IMR-90 (cell line): ENCODE results near the gene CCDC43. TPM values are rescaled to one million over a fixed set of nuclear protein-coding genes. Genes with fewer than 3 reads are reported as not detected.

Source experiments
- ATAC-seq: fragments of 200-7000 bp; cut with Tn5 transposase; 2 replicates; pipeline ENCODE4 v1.9.1; 2020; ENCODE audit warnings: low read depth, mild to moderate bottlenecking, moderate library complexity
- BruUV-seq: library from RNA; stranded (reverse); fragments of 400-500 nt; replicated peaks from 2 replicates; lab custom pipeline; 2021; lab: Mats Ljungman, UMichigan
- CTCF ChIA-PET: fragments of 300-600 bp; formaldehyde crosslinking; extraction: SDS; loops from one replicate; lab custom pipeline; 2021; ENCODE audit warnings: antibody characterized with exemption; lab: Yijun Ruan, JAX
- POLR2A ChIA-PET: fragments of 300-600 bp; sonication (Branson Sonifier 250); formaldehyde crosslinking; loops from one replicate; lab custom pipeline; 2022; ENCODE audit warnings: antibody characterized with exemption; ENCODE audit not compliant: unreplicated experiment; lab: Charles Lee
- DNase-seq: peaks from one replicate; pipeline ENCODE4 v3.0.0; 2013
- H2AFZ ChIP-seq: replicated peaks from 2 replicates; pipeline ENCODE3; 2013; ENCODE audit warnings: low read length, mild to moderate bottlenecking; ENCODE audit not compliant: poor library complexity
- H2AK5ac ChIP-seq: 2 replicates; pipeline ENCODE4 v1.6.1; 2013; ENCODE audit warnings: low read depth, low read length, inconsistent platforms
- H2AK9ac ChIP-seq: replicated peaks from 2 replicates; pipeline ENCODE3; 2013; ENCODE audit warnings: mild to moderate bottlenecking, low read depth, low read length, moderate library complexity; ENCODE audit not compliant: poor library complexity
- H2BK120ac ChIP-seq: 2 replicates; pipeline ENCODE4 v1.6.1; 2013; ENCODE audit warnings: low read depth, low read length, inconsistent platforms
- H2BK15ac ChIP-seq: 3 replicates; pipeline ENCODE4 v1.6.1; 2013; ENCODE audit warnings: low read depth, low read length, inconsistent platforms
- H2BK20ac ChIP-seq: 2 replicates; pipeline ENCODE4 v1.6.1; 2013; ENCODE audit warnings: low read depth, mild to moderate bottlenecking, inconsistent platforms, low read length, moderate library complexity
- H2BK5ac ChIP-seq: 2 replicates; pipeline ENCODE4 v1.6.1; 2013; ENCODE audit warnings: mild to moderate bottlenecking, low read depth, low read length, inconsistent platforms; ENCODE audit not compliant: poor library complexity, severe bottlenecking
- H3K14ac ChIP-seq: replicated peaks from 2 replicates; pipeline ENCODE4 v1.6.1; 2013; ENCODE audit warnings: low read depth, low read length, inconsistent platforms
- H3K18ac ChIP-seq: 2 replicates; pipeline ENCODE4 v1.6.1; 2013; ENCODE audit warnings: low read depth, low read length, control low read depth
- H3K23ac ChIP-seq: 2 replicates; pipeline ENCODE4 v1.6.1; 2013; ENCODE audit warnings: low read depth, low read length, inconsistent platforms
- H3K27ac ChIP-seq: 2 replicates; pipeline ENCODE4 v1.5.1; 2013; ENCODE audit warnings: mild to moderate bottlenecking, control low read depth, low read length; ENCODE audit not compliant: insufficient read depth
- H3K27me3 ChIP-seq: 2 replicates; pipeline ENCODE4 v1.6.1; 2013; ENCODE audit warnings: low read length; ENCODE audit not compliant: control insufficient read depth, insufficient read depth
- H3K36me3 ChIP-seq: 2 replicates; pipeline ENCODE4 v1.6.1; 2013; ENCODE audit warnings: low read length, mixed read lengths; ENCODE audit not compliant: control insufficient read depth, insufficient read depth
- H3K4ac ChIP-seq: 2 replicates; pipeline ENCODE4 v1.6.1; 2013; ENCODE audit warnings: low read depth, low read length, inconsistent platforms
- H3K4me1 ChIP-seq: 2 replicates; pipeline ENCODE4 v1.6.1; 2013; ENCODE audit warnings: low read length, mixed read lengths; ENCODE audit not compliant: control insufficient read depth, insufficient read depth
- H3K4me2 ChIP-seq: 2 replicates; pipeline ENCODE4 v1.6.1; 2013; ENCODE audit warnings: low read depth, mild to moderate bottlenecking, control low read depth, low read length, moderate library complexity
- H3K4me3 ChIP-seq: 2 replicates; pipeline ENCODE4 v1.5.1; 2013; ENCODE audit warnings: low read depth, mild to moderate bottlenecking, control low read depth, low read length, moderate library complexity; ENCODE audit not compliant: insufficient read depth
- H3K56ac ChIP-seq: 2 replicates; pipeline ENCODE4 v1.6.1; 2013; ENCODE audit warnings: low read length, inconsistent platforms; ENCODE audit not compliant: insufficient read depth; ENCODE audit errors: extremely low read depth
- H3K79me1 ChIP-seq, 2 experiments: 2 replicates each; pipeline ENCODE4 v1.6.1; 2013; ENCODE audit warnings: low read length in 2 of 2, inconsistent platforms in 1 of 2, low read depth in 1 of 2
- H3K9ac ChIP-seq: 2 replicates; pipeline ENCODE4 v1.6.1; 2013; ENCODE audit warnings: low read depth, low read length, control low read depth
- H3K9me1 ChIP-seq: 2 replicates; pipeline ENCODE4 v1.6.1; 2013; ENCODE audit warnings: low read length, inconsistent platforms; ENCODE audit not compliant: insufficient read depth
- H3K9me3 ChIP-seq: 2 replicates; pipeline ENCODE4 v1.6.1; 2013; ENCODE audit warnings: low read length; ENCODE audit not compliant: control insufficient read depth, insufficient read depth
- H4K20me1 ChIP-seq: 2 replicates; pipeline ENCODE4 v1.6.1; 2013; ENCODE audit warnings: low read length, inconsistent platforms; ENCODE audit not compliant: insufficient read depth
- H4K5ac ChIP-seq: 2 replicates; pipeline ENCODE4 v1.6.1; 2013; ENCODE audit warnings: mild to moderate bottlenecking, low read depth, low read length, control low read depth
- H4K8ac ChIP-seq, 2 experiments: 2 replicates each; pipeline ENCODE4 v1.6.1; 2013; ENCODE audit warnings: low read depth in 2 of 2, low read length in 2 of 2, control low read depth in 1 of 2, inconsistent platforms in 1 of 2
- H4K91ac ChIP-seq: 2 replicates; pipeline ENCODE4 v1.6.1; 2013; ENCODE audit warnings: low read depth, low read length, inconsistent platforms; ENCODE audit not compliant: insufficient read depth
- POLR2A ChIP-seq: IDR thresholded peaks from 2 replicates; pipeline ENCODE4 v1.6.1; 2012; ENCODE audit warnings: mild to moderate bottlenecking, low read depth, low read length
- dilution Hi-C: fragments of 300-500 bp; cut with HindIII; formaldehyde crosslinking; loops from one replicate; pipeline ENCODE4 v1.14.3; 2018; ENCODE audit warnings: low sequenced_read_pairs; ENCODE audit not compliant: unreplicated experiment
- in situ Hi-C: fragments of 300-500 bp; cut with MboI; formaldehyde crosslinking; loops from 3 replicates; pipeline ENCODE4 v1.14.3; 2019; ENCODE audit warnings: low sequenced_read_pairs, inconsistent platforms, mixed read lengths
- intact Hi-C: fragments of 100-400 bp; cut with micrococcal nuclease; formaldehyde crosslinking; loops from 2 replicates; pipeline ENCODE4 v1.10.0; 2022
- polyA plus RNA-seq, 3 experiments: library from polyadenylated mRNA; depleted of rRNA; stranded (reverse); fragments of >200 nt; gene quantifications; 2 replicates each; pipeline ENCODE4 v1.2.3, GENCODE V29; 2012; ENCODE audit warnings: low replicate concordance in 1 of 3
- total RNA-seq: library from RNA; depleted of rRNA; stranded (reverse); fragments of >200 nt; gene quantifications from 2 replicates; pipeline ENCODE4 v1.2.3, GENCODE V29; 2012

The CCDC43 gene
- total and polyA plus RNA-seq, 2 of the 4 experiments (the other 2 are of a cell fraction) = 11.3 to 20.8 TPM

- H2BK120ac ChIP-seq = no peak overlapping the region
- H4K20me1 ChIP-seq = no peaks in the 10 kb centered on the region
- no peak overlapping the region for H3K4me2 ChIP-seq
- no peak overlapping the region for H3K27ac ChIP-seq
- in situ Hi-C loops (loop anchor here (10.0 to 25.0 kb wide), 2 partner anchors 243 to 435 kb away; partner anchors contain the start of gene UBTF), dilution Hi-C loops (no loop called here), intact Hi-C loops (no loop called here)
- no peaks in the 10 kb centered on the region for H3K9me3 ChIP-seq
- H2BK15ac ChIP-seq = no peak overlapping the region
- no peak overlapping the region for H2BK5ac ChIP-seq
- ChIA-PET CTCF (no interaction called here), POLR2A (no interaction called here)
- no peak overlapping the region for H4K5ac ChIP-seq
- no peak overlapping the region for H3K4ac ChIP-seq
- H3K4me3 ChIP-seq = no peak overlapping the region
- no peak for TF ChIP-seq POLR2A
- H3K4me1 ChIP-seq = no peaks in the 10 kb centered on the region
- BruUV-seq = no TSS peak
- no peak overlapping the region for H2AFZ ChIP-seq
- no peak for ATAC-seq
- no peaks in the 10 kb centered on the region for H3K36me3 ChIP-seq
- H3K18ac ChIP-seq = no peak overlapping the region
- no peak overlapping the region for H4K91ac ChIP-seq
- H4K8ac ChIP-seq = no peak overlapping the region
- no peak overlapping the region for H3K14ac ChIP-seq
- no peak for DNase-seq
- no peak overlapping the region for H3K9ac ChIP-seq
- H3K79me1 ChIP-seq = no peaks in the 10 kb centered on the region
- H3K27me3 ChIP-seq = peaks cover 10% of the 10 kb centered on the region
- H2AK5ac ChIP-seq = no peak overlapping the region
- no peak overlapping the region for H3K56ac ChIP-seq
- H3K9me1 ChIP-seq = no peaks in the 10 kb centered on the region
- no peak overlapping the region for H3K23ac ChIP-seq
- H2BK20ac ChIP-seq = no peak overlapping the region
- no peak overlapping the region for H2AK9ac ChIP-seq
Measured at GRCh38 chr17:44647736-44648135, 41.8 kb downstream of the CCDC43 start.
